Spinal cord (tissue), 10 donors: ENCODE measurements around the gene ARL6. TPM values are rescaled to one million over a fixed set of nuclear protein-coding genes. Genes with fewer than 3 reads are reported as not detected.

Source experiments
- DNase-seq, 6 donors: peaks; one replicate each; pipeline versions ENCODE4 v3.0.0 to v3.0.0-alpha.2; 2013 to 2015; ENCODE audit warnings: low spot score in 6 of 6, low read depth in 4 of 6
- H3K27ac ChIP-seq: one replicate; pipeline ENCODE4 v1.5.1; 2013; ENCODE audit warnings: low read depth, low read length, control low read depth
- H3K27me3 ChIP-seq: one replicate; pipeline ENCODE4 v1.6.1; 2013; ENCODE audit warnings: low read length; ENCODE audit not compliant: control insufficient read depth, insufficient read depth
- H3K36me3 ChIP-seq: one replicate; pipeline ENCODE4 v1.6.1; 2013; ENCODE audit warnings: low read length; ENCODE audit not compliant: control insufficient read depth, insufficient read depth
- H3K4me1 ChIP-seq: one replicate; pipeline ENCODE4 v1.6.1; 2013; ENCODE audit warnings: low read length; ENCODE audit not compliant: control insufficient read depth, insufficient read depth
- H3K4me3 ChIP-seq: one replicate; pipeline ENCODE4 v1.5.1; 2013; ENCODE audit warnings: low read depth, low read length, control low read depth
- H3K9me3 ChIP-seq: one replicate; pipeline ENCODE4 v1.6.1; 2013; ENCODE audit warnings: low read length; ENCODE audit not compliant: control insufficient read depth, insufficient read depth
- WGBS: methylation state at CpG from one replicate; pipeline ENCODE4 v1.1.5; 2013; ENCODE audit warnings: missing lambda C conversion rate; ENCODE audit not compliant: insufficient coverage; 5-methylcytosine and 5-hydroxymethylcytosine counted together
- long read RNA-seq, 4 donors: transcript quantifications; one replicate each; lab custom pipeline, GENCODE V29; 2026
- polyA plus RNA-seq, 2 donors: library from polyadenylated mRNA; unstranded; fragments of 120-200 nt; gene quantifications; one replicate each; pipeline ENCODE4 v1.2.1, GENCODE V29; 2013; ENCODE audit not compliant: insufficient read length in 2 of 2
- total RNA-seq, 2 donors: library from RNA; depleted of rRNA in 1 of 2; stranded (reverse); fragments of 120-200 nt in 1 of 2; fragments of >200 nt in 1 of 2; gene quantifications; one replicate each; pipeline versions ENCODE4 v1.2.3 to v1.2.4, GENCODE V29; 2013 to 2014
- donor health status: healthy.

Gene ARL6, protein sequence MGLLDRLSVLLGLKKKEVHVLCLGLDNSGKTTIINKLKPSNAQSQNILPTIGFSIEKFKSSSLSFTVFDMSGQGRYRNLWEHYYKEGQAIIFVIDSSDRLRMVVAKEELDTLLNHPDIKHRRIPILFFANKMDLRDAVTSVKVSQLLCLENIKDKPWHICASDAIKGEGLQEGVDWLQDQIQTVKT
- total RNA-seq (10 to 100 TPM; 17.0 to 36.2 TPM), polyA plus RNA-seq (10 to 100 TPM; 15.7 to 23.6 TPM)
- long read RNA-seq, donor 1, full-length matches to known transcripts, result 6 of 6 reads
- long read RNA-seq, donor 1, partial matches to known transcripts, result 0 of 6 reads
- long read RNA-seq, donor 1, other reads (novel, unspliced or antisense), result 0 of 6 reads
- long read RNA-seq, donor 2, full-length matches to known transcripts, result 1 of 1 reads
- long read RNA-seq, donor 2, partial matches to known transcripts, result 0 of 1 reads
- long read RNA-seq, donor 2, other reads (novel, unspliced or antisense), result 0 of 1 reads
- long read RNA-seq, donor 3, partial matches to known transcripts, result 0 of 1 reads
- long read RNA-seq, donor 3, other reads (novel, unspliced or antisense), result 0 of 1 reads
- long read RNA-seq, donor 4, full-length matches to known transcripts, result 8 of 8 reads
- long read RNA-seq, donor 4, partial matches to known transcripts, result 0 of 8 reads
- long read RNA-seq, donor 4, other reads (novel, unspliced or antisense), result 0 of 8 reads

DNA sequence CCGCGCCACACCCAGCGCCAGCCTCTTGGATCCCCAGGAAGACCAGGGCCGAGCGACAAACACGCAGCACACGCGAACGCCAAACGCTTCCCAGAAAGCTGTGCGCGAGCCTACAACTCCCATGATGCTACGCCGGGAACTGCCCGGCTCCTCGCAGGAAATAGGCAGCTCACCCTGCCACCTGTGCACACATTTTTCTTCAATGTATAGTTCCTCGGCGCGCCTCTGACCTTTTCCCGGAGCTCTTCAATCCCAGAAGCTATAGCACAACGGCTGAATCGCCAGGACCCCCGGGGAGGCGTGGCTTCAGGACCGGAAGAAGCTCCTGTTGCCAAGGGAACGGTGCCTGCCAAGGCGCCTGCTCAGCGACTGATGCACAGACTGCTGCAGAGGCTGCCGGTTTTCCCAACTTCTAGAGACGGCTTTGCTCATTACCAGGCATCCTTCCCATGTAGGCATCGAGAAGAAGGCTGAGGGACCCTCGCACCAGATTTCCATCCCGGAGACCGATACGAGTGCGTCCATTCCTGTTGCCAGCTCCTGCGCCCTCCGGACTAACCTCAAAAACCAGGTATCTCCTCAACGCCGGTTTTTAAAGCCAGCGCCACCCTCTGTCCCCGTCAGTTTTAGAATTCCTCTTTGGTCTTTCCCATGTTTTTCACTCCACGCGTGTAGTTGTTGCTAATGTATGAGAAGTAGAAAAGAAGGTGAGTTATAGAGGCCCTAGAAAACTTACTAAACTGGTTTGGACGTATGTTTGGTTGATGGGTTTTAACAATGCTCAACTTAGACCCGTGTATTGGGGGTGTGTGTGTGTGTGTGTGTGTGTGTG, at the start of gene ARL6:
Gene ARL6 (plus strand): TSS at position 352 of the 832 bp plus-strand sequence. CDS start 3,350 bp downstream, outside the sequence.
- Histone ChIP-seq H3K27me3 (no peaks in the 10 kb centered on the region), H3K4me1 (no peaks in the 10 kb centered on the region), H3K4me3 (peak within 1 kb of the TSS; percentile 91), H3K27ac (peak within 1 kb of the TSS; percentile 87), H3K36me3 (peaks cover 2% of the 10 kb centered on the region), H3K9me3 (no peaks in the 10 kb centered on the region)
- peak; percentile 85 to 98 (median 92) for DNase-seq
- WGBS, result 0% methylated on average over 40 of the region's 46 CpGs

DNA sequence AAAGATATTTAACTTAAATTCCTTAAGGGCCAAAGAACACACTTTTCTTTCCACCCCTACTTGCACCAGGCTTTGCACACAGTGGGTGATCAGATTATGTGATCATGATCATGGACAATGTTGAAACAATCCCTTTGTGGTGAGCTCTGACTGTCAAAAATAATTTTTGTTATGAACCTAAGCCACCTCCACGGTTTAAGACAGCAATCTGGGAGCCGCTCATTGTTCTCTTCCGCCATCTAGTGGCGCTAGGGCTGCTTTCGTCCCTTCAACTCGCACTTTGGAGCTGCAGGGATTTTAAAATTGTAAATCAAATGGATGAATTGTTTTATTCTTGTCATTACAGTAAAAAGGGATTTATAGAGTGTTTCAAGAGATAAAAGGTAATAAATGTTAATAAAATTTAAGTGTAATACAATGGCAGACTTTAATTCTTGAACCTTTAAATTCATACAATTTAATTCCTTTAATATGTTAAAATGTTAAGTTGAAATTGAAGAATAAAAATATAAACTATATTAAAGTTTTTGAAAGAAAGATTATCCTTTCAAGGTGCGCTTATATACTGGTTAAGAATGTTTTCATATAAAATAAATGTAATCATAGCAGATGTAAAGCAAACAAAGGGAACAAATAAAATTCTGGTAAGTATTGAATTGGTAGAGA, 45.3 kb upstream of the ARL6 start:
- Histone ChIP-seq H3K27ac (no peak overlapping the region), H3K4me1 (no peaks in the 10 kb centered on the region), H3K27me3 (no peaks in the 10 kb centered on the region), H3K36me3 (no peaks in the 10 kb centered on the region), H3K9me3 (no peaks in the 10 kb centered on the region), H3K4me3 (no peak overlapping the region)
- peak; percentile 47 to 95 (median 64) for DNase-seq
- 0% methylated on average over 2 of the region's 7 CpGs for WGBS

DNA sequence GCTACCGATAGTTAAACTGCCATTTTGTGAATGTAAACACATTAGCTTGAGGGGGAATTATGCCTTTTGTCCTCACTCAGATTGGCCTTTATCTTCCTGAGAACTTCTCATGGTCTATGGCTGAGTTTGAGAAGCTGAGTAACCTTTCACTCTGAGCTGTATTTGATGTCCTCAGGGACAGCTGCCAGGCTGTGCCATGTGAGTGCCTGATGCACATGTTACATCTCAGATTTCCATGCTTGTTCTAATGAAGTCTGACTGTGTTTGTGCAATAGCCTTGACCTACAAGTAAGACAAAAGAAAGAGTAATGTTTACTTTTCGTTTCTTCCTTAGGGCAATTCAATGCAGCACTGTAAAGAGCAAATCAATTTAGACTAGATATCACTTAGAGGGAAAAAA, 44.1 kb upstream of the ARL6 start:
- Histone ChIP-seq H3K4me1 (no peaks in the 10 kb centered on the region), H3K4me3 (no peak overlapping the region), H3K27me3 (no peaks in the 10 kb centered on the region), H3K36me3 (no peaks in the 10 kb centered on the region), H3K27ac (no peak overlapping the region), H3K9me3 (no peaks in the 10 kb centered on the region)
- DNase-seq, result no peak
- 67% methylated on average over 1 of the region's 2 CpGs for WGBS

DNA sequence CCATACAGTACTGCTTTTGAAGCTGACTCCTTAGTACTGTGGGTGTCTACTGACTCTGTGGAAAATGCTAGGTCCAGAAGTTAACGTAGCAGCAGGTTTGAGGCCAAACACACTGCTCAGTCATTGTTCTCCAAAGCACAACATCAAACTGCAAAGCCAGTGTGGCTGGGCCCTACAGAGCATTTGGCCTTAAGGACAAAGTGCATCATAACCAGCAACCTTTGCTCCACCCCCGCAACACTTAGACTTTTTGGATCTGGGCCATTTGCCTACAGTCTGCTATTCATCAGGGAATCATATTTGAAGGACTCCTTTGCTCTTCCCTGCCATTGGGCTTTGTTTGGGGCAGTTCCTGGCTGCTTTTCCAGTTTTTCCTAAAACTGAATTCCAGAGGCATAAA, 43.1 kb upstream of the ARL6 start:
- H3K9me3 ChIP-seq, result no peaks in the 10 kb centered on the region
- WGBS, result 92% methylated on average over 2 of the region's 2 CpGs
- no peaks in the 10 kb centered on the region for H3K36me3 ChIP-seq
- no peaks in the 10 kb centered on the region for H3K4me1 ChIP-seq
- H3K27me3 ChIP-seq, result no peaks in the 10 kb centered on the region
- DNase-seq, result no peak
- no peak overlapping the region for H3K27ac ChIP-seq
- H3K4me3 ChIP-seq, result no peak overlapping the region

DNA sequence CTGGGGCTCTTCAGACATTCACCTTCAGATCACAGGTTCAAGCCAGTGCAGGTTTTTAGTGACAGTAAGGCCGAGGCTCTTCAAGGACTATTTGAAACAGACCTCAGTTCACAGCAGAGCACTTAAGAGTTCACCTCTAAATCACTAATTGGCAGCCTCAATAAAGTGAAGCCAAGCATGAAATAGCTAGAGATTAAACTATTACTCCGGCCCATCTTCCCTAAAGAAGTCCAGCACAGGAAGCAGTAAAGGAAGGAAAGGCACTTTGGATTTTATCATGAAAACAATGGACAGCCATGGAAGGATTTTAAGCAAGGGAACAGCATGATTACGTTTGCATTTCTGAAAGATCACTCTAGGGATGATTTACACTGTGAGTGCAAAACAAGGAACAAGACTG, 27.6 kb upstream of the ARL6 start:
- H3K4me3 ChIP-seq, result no peak overlapping the region
- 9% methylated on average over 1 of the region's 3 CpGs for WGBS
- no peaks in the 10 kb centered on the region for H3K9me3 ChIP-seq
- H3K27me3 ChIP-seq, result no peaks in the 10 kb centered on the region
- H3K36me3 ChIP-seq, result no peaks in the 10 kb centered on the region
- H3K4me1 ChIP-seq, result no peaks in the 10 kb centered on the region
- no peak overlapping the region for H3K27ac ChIP-seq
- DNase-seq, result peak in 1 of 6 donors; percentile 41

DNA sequence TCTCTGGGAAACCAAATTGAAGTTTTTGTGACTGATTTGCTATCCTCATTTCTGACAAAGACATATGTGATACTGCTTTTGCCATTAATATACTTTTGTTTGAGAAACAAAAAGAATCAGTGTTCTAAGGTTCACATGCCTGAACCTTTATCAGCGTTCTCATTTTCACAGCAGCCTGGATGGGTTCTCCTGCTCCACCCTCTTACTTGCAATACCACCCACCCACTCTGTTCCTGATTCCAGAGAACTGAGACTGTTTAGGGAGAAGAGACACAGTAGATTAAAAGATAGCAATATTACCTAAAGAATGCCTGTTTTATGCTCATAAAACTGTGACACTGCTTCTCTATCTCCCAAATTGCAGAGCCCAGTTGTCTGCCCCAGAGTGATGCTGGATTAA, 25.8 kb upstream of the ARL6 start:
- Histone ChIP-seq H3K4me3 (no peak overlapping the region), H3K36me3 (no peaks in the 10 kb centered on the region), H3K9me3 (no peaks in the 10 kb centered on the region), H3K4me1 (no peaks in the 10 kb centered on the region), H3K27ac (no peak overlapping the region), H3K27me3 (no peaks in the 10 kb centered on the region)
- WGBS, result no CpG with 5 or more reads among the region's 1 CpG
- no peak for DNase-seq

DNA sequence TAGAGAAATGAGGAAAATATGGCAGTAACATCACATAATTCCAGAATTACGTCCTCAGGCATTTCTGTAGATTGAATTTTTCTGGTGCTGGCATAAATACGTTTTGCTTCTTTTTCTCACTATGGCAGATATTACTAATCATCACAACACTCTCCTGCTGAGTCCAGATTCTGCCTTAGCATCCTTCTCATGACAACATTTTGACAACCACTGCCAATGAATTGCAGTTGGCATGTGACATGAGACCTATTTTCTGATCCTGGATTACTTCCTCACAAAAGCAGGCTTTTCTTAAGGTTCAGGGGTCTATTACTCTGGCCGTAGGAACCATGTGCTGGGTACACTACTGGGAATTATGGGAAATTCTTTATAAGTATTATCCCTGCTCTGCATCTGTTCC, 22.5 kb upstream of the ARL6 start:
- Histone ChIP-seq H3K27ac (no peak overlapping the region), H3K4me1 (no peaks in the 10 kb centered on the region), H3K27me3 (no peaks in the 10 kb centered on the region), H3K9me3 (no peaks in the 10 kb centered on the region), H3K36me3 (no peaks in the 10 kb centered on the region), H3K4me3 (no peak overlapping the region)
- WGBS, result 71% methylated on average over 1 of the region's 3 CpGs
- no peak for DNase-seq

DNA sequence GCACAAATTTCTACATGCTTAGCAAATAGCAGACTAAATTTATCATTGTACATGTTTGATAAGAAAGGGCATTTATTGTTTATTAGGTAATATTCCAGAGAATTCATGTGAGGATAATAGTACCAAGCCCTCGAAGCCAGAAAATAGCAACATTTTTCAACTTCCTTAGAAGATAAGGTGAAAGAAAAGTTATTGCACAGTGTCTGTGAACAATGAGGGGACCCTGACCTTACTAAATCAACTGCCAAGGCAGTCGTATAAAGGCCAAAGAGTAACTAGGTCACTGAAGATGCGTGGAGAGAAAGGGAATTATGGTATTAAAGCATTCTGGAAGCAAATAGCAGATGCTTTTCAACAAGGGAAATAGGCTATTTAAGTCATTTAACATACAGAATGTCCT, 20.3 kb upstream of the ARL6 start:
- H3K4me3 ChIP-seq, result no peak overlapping the region
- WGBS, result no CpG with 5 or more reads among the region's 3 CpGs

More for the DNA sequence above, 20.3 kb upstream of the ARL6 start:
- Histone ChIP-seq H3K9me3 (no peaks in the 10 kb centered on the region), H3K27ac (no peak overlapping the region), H3K36me3 (no peaks in the 10 kb centered on the region), H3K27me3 (no peaks in the 10 kb centered on the region), H3K4me1 (no peaks in the 10 kb centered on the region)
- no peak for DNase-seq
